ENCODE measurements around the gene BCL11B.

The BCL11B gene

DNA sequence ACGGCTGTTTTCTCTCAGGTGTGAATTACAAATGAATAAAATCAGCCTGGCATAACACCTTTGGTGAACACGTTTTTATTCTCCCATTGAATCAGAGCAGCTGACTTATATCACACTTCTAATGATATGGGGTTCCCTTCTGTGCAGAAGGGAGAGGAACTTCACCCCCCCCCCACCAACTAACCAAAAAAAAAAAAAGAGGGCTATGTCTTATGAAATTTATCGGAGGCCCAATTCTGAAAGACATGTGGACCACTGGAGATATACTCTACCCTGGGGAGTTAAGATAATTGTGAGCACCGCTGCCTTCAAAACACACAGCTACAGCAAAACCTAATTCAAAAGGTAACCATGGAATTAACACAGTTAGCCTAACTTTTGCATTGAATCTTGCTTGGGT, 4.6 kb downstream of the BCL11B start:
- no peak for DNase-seq

DNA sequence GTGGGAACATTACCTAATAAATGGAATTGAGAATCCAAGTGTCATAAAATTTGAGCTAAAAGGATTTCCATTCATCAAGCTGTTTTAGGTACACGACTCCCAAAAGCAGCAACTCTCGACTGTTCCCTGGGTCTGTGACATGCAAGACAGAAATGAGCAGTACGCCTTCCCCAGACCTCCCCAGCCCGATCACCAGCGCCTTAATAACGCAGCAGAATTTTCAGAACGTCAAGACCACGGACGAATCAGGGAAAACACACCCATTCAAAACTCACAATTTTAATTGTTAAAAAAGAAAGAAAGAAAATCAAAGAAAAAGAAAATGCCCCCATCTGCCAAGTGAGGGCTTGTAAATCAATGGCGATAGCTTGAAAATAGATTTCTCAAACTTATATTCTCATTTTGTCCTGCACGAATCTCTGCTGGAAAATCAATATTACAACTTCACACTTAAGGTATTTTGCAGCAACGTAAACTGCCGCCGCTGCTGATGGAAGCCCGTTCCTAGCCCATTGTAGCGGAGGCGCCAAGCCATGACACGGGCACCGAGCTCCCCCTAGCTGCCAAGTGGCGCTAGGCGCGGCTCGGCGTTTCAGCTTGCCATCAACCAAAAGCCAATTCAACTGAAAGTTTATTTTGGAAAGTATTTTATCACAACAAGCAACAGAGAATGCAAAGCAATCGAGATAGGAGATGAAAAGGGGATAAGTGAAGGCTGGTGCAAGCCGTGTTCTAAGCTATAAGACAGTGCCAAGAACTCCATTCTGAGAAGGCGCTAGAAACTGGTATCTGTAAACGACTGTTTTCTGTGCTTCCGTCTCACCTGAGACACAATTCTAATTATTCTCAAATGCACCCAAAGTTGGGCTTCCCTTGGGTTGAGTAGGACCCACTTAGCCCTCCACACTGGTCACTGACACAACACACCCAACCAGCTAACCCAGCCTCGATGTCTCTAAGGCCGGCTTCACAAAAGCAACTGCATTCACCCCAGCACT, 5.5 kb downstream of the BCL11B start:
- peak; percentile 85 for DNase-seq

DNA sequence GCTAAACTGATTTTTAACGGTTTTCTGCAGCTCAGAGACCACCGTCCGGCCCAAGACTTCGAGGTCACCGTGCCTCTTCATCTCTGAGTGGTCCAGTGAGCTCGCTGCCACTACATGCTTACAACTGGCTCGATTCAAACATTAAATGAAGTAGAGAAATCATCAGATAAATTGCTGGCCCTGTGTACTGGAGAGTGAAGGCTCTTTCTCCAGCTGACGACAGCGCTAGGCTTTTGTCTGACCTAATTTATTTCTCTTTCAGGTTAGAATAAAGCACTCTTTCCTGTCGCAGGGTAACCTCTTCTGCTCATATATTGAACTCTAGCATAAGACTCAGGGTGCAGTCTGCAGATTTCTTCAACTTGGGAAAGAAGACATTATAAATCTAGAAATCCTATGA, 6.4 kb downstream of the BCL11B start:
- no peak for DNase-seq

DNA sequence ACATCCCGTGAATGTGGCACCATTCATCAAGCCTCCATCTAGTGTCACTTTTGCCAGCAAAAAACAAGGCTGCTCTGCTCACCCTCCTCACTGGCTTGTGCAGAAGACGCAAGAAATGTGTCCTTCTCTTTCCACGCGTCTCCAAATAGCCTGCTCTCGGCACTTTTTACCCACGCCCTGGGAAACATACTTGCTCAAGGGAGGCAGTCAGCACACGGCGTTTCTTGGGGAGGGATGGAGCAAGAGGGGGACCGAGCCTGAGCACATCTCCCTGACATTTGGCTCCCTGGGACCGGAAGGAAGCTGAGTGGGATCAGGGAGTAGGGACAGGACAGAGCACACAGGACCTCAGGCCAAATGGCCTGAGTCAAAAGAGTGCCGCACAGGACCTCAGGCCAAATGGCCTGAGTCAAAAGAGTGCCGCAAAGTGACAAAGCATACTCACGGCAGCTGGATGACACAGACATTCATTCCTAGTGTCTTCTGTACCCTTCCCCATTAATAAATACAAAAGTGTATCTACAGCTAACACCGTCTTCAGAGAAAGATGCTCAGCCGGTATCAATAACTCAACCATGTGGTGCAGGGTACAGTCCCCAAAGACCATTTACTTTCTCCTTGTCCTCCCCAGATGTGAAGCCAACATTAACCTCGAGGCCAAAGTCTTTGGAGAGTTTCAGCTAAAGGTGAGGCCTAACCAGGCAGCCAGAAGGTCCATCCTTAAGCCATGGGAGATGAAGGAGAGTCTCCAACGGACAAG, 7.1 kb downstream of the BCL11B start:
- DNase-seq = no peak

DNA sequence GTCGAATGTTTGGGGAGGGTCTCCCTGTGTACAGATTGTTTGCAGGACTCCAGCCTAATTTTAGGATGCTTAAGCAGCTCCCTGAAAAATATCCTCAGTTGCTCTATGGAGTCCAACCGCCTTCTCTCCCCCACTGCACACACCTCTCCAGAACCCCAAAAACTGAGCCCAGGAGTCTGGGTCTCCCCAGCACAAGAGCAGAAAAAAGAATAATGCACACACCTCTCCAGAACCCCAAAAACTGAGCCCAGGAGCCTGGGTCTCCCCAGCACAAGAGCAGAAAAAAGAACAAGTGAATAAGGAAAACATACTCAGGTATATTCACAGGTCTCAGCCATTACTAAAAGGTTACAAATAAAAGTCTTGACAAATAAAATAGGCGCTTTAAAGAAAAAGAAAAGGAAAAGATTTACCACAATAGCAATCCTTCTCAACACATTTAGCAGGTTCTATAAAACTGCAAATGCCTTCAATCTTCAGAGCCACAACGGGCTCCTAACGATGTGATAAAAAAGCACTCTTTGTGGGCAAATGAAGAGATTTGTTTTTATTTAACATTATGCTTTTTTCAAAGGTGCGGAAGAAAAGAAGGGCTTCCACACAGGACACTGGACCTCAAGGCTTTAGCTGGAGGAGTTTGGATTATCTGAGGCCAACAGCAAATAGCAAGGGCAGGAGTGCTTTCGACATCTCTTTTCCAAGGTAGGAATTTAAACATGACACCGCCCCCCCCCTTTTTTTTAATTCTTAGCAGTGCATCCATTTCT, 8.2 kb downstream of the BCL11B start:
- no peak for DNase-seq

DNA sequence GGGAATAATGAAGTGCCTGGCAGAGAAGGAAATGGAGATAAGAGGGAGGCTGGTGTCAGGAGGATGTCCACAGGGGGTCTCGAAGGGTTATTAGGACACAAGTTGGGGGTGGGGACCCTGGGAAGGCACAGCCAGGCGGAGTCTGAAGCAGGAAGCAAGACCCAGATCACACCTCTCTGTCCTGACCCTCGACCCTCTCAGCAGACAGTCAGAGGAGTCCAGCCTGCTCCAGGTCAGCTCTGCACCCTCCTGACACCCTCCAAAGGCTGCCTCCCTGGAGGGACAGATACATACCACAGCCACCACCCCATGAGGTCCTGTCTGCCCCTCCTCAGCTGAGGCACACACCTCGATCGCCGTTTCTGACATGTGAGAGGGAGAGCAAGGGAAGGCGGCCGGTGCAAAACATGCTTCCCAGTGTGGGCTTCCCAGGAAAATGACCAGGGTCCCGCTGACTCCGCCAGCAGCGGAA, 9.0 kb downstream of the BCL11B start:
- DNase-seq = no peak

DNA sequence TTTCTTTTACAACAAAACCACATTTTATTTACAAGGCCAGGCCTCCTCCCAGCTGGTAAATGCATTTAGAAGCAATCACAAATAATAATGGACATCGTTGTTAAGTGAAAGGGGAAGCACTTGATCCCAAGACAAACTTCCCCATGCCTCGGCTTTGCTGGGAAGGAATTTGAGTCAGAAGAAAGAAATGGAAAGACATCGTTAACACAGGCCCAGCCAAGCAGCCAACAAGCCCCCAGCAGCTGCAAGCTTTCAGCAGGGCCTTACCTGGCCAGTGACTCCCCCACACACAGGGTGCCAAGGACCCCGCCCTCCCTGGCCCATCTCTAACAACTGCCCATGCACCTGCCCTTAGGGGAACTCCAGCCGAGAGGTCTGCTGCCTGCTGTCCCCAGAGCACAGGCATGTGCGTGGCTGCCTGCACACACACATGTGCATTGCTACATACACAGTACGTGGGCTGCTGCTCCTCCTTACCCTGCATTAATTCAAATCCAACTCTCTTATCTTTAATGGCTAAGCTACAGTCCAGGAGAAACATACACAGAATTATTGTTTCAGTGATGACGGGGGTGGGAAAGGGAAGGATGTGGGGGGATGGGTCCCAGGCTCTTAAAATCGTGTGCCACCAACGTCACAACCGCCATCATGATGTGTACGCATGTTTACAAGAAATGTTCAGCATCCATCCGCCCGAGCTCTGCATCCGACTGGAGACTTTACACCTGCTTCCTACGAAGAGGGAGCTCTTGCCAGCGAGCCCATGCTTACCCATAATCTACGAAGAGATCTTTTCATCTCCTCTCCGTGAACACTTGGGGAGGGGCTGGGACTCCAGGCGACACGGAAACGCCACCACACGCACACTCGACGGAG, 9.8 kb downstream of the BCL11B start:
- peak; percentile 74 for DNase-seq

DNA sequence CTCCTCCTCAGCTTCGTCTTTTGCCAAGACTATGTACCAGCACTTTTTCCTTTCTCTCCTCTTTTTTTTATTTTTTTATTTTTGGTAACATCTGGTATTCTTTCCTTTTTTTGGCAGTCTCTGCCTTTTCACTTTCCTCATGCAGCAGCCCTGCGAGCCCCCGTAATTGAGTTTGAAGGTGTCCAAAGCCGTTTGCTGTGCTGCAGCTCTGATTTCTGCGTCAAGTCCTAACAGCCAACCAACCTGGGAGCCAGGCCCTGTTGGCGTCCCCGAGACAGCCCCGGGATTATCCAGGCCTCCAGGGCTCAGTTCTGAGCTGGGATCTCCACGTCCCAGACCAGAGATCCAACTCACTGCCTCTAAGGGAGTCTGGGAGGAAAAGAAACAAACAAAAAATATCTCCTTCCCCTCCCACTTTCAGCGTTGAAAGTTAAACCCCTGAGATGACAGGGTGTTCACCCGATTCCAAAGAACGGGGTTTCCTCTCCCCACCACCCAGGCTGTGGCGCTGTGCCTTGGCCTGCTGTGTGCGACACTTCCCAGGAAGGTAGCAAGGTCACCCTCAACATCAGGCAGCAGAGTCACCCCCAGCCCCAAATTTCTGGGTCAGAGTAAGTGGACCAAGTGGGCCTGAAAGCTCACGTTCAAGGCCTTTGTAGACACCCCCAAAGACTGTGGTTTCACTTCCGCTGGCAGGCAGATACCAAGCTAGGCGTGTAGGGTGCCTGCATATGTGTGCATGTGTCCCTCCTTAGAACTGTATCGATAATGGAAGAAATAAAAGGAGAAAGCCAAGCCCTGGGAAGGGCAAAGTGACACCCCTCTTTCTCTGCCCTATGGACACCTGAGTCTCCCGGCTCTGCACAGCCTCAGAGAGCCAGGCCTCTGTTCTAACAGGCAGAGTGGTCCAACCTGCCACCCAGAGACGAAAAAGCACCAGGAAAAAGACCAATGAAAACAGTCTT, 11.1 kb downstream of the BCL11B start:
- peak; percentile 63 for DNase-seq

DNA sequence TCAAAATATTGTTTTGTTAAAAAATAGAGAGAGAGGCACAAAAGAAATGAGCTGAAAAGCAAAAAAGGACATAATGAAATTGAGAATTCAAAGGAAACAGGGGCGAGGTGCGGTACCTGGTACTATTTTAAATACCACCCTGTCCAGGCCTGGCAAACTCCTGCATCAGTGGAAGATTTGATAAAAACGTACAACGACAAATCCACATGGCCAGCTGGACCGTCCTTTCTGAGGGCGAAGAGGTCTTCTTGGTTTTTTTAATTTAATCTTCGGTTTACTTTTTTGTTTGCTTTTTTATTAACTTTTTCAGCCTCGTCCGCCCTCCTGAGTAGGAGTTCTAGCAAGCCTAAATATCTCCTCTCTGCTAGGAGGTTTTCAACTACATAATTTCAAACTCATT, 11.9 kb downstream of the BCL11B start:
- no peak for DNase-seq

DNA sequence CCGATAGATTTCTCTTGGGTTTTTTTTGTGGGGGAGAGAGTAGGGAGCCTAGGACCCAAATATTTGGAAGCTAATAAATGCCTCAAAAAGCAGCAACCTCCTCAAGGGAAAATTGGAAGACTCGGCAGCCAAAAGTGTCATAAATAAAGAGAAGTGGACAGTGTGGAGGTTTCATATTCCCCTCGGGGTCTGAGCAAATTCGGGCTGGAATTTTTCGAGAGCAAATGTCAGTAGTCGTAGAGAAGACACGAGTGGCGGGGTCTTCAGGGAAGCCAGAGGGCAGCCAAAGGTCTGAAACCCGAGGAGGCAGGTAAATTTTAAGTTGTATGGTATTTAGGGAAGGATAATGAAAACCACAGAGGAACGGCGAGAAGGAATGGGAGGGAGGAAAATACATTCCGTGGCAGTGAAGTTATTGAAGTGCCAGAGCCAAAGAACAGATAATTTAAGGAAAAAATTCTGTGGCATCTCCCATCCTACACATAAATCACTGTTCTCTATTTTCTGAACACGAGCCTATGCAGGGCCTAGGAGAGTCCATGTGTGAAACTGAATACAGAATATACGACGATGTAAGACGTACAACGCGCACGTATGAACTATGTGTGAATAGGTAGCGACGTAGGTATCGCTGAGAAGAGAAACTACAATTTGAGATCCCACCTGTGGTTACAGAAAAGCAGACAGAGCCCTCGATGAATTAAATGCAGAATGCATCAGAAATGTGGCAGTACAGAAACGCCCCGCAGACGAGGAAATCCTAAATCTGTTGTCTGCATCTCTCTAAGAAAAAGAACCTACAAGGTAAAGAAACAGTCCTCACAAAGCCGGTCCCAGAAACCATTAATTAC, 12.9 kb downstream of the BCL11B start:
- no peak for DNase-seq

DNA sequence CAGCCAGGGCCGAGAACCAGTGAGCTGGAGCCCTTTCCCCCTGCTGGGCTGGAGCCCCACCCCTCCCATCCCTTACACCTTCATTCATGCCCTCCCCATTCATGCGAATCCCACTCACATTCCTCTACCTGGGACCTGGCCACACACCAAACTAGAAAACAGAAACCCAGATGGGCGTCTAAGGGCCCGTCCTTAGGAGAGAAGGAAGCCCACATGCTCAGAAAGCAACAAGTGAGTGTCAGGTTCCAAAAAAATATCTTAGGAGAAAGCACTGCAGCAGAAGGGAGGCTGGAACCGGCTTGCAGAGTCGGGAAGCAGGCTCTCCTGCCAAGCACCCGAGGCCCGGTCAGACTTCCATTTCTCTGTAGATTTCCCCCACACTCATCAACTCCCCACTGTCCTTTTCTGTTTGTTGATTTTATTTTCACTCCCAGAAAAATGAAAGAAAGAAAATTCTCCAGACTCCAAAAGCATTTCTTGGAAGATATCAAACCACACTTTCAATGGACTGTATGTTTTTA, 13.6 kb downstream of the BCL11B start:
- DNase-seq = no peak

DNA sequence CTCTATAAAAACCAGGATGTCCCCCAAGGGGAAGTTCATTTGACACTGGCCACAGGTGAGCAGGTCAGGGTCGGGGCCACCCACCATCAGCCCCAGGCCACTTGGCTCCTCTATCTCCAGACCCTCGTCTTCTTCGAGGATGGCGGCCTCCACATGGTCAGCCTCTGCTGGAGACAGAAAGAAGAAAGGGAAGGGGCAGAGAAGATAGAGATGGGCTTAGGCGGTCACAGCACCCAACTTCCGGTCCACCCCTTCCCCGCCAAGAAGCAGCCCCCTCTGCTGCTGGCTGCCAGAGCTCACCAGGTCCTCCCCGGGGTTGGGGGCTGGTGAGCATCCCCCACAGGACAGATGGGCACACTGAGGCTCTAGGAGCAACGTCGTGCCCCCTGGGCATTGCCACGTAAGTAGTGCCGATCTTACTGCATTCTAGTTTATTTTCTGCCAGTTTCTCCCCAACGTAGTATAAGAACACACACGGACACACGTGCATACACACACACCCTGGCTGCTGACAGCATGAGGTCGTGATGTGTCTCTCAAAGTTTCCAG, 14.2 kb downstream of the BCL11B start:
- no peak for DNase-seq

DNA sequence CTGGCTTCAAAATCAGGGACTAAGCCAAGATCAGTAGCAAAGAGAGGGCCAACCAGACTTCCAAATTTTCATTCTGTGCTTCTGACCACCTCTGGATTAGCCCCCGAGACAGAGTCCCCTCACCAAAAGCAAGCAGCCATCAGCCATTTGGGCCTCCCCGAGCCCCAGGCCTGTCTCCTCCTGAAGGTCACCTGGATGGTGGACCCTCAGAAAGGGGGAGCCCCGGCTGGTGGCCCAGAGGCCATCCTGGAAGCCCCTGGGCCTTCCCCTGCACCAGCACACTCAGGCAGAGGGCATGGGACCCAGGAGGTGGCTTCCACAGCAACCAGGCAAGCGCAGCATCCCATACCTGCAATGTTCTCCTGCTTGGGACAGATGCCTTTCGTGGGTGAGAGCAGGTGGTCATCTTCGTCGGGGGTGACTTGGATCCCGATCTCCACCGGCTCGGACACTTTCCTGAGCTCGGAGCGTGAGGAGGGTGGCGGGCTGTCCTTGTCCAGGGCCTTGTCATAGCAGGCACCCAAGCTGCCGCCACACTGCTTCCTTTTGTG, 14.8 kb downstream of the BCL11B start:
- DNase-seq = no peak

DNA sequence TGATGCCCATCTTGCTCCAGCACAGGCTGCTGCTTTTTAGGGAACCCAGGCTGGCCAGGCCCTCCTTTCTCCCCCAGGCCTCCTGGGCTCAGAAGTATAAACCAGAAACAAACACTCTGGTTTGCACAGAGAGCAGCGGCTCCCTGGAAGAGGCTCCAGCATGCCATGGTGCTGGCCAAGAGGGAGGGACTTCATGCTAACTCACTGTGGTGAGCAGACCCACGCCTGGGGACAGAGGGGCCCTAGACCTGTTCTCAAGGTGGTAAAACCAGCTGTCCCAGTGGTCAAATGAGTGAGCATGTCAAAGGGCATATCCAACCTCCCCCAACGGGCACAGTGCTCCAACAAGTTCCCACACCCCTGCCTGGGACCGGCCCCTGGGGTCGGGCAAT, 15.5 kb downstream of the BCL11B start:
- no peak for DNase-seq

DNA sequence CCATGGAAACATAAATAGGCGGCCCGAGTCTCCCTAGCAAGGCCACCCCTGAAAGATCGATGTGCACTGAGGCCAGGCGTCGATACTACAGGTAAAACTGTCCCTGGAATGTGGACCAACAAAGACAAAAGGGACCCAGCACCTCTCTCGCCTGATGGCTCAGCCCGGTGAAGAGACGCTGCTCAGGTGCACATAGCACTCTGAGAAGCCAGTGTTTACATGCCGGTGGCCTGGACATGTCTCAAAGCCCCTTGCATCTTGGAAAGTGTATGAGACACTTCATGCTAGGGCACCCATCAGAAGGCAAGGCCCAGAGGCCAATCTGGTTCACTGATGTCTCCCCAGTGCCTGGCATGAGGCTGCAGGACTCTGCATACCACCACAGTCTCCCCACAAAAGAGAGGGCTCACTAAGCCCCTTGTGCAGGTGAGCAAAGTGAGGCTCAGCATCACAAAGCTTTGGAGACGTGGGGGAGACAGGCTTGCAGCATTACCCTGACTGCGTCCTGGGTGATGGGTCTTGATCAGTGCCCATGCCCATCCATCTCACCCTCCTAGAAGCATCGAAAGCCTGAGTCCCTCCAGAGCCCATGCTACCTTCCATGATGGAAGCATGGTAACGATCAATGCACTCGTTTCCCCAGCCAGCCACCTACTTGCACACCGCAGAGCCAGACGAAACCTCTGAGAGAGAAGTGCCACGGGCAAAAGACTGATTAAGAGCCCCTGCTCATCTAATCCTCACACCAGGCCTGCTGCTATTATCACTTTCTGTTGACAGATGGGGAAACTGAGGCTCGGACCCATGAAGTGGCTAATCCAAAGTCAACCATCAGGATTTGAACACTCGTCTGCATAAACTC, 16.1 kb downstream of the BCL11B start:
- DNase-seq = no peak

DNA sequence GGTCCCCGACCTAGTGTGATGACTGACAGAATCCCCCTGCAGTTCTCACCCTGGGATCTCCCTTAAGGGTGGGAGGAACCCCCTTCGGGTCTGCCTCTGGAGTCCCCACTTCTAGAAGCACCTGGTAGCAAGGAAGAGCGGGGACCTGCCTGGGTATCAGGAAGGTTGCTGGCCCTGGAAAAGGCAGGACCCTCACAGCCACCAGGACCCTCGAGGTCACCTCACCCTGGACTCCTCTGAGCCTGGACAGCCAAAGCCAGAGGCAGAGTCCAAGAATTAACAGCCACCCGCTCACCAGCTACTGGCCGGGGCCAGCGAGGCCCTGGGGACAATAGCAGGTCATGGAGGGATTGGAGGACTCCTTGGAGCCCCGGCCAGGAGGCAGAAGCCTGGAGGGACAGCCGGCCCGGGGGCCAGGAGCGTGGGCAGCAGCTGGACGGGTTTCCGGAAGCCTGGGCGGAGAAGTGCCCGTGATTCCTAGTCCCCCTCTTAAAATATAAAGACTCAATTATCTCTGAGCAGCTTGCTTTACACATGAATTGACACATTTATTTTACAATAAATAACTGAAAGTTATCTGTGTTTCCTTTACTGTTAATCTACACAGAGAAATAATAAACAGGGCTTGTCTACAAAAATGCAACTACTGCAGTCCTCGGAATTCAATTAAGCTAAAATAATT, 17.5 kb downstream of the BCL11B start:
- DNase-seq = peak; percentile 1

DNA sequence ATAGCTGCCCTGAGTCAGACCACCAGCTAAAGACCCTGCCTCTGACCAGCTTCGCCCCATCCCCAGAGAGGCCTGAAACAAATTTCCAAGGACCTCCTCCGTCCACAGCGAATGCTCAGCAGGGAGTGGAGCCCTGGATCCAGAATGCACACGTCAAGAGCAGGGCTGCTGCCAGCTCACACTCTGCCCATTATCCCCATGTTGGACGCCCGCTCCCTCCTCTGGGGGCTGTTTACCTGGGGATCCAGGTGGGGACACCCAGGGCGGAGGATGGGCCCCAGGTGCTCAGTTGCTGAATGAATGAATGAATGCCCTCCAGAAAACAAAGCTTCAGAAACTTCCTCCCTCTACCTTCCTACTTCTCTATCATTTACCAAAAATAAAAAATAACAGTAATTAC, 18.1 kb downstream of the BCL11B start:
- no peak for DNase-seq
